Kidney (tissue), 14 donors: ENCODE measurements around the gene RAPGEF4. TPM values are rescaled to one million over a fixed set of nuclear protein-coding genes. Genes with fewer than 3 reads are reported as not detected.

Source experiments
- DNase-seq, 5 donors: peaks; one replicate each; pipeline ENCODE4 v3.0.0-alpha.2; 2013 to 2020
- FAIRE-seq: peaks from 2 replicates; lab custom pipeline; 2012; peaks lifted over from hg19 to GRCh38; lab: Jason Lieb, UNC
- H3K27ac ChIP-seq, 2 donors: one replicate each; pipeline ENCODE4 v1.7.0; 2013; ENCODE audit warnings: low read depth in 2 of 2, low read length in 2 of 2, inconsistent platforms in 1 of 2
- H3K27me3 ChIP-seq: one replicate; pipeline ENCODE4 v1.7.1; 2013; ENCODE audit warnings: low read length, inconsistent platforms; ENCODE audit not compliant: control insufficient read depth, insufficient read depth
- H3K36me3 ChIP-seq, 3 donors: one replicate each; pipeline versions ENCODE4 v1.7.0 to v1.7.1; 2013; ENCODE audit warnings: low read length in 3 of 3, control low read depth in 1 of 3, inconsistent platforms in 1 of 3; ENCODE audit not compliant: insufficient read depth in 3 of 3, control insufficient read depth in 2 of 3
- H3K4me1 ChIP-seq, 3 donors: one replicate each; pipeline versions ENCODE4 v1.7.0 to v1.7.1; 2013; ENCODE audit warnings: low read length in 3 of 3, inconsistent platforms in 1 of 3, low read depth in 1 of 3; ENCODE audit not compliant: control insufficient read depth in 2 of 3, insufficient read depth in 2 of 3
- H3K4me3 ChIP-seq, 3 donors: one replicate each; pipeline versions ENCODE4 v1.7.0 to v1.8.1; 2013; ENCODE audit warnings: low read length in 3 of 3, control low read depth in 1 of 3, inconsistent platforms in 1 of 3
- H3K9ac ChIP-seq, 3 donors: one replicate each; pipeline versions ENCODE4 v1.7.0 to v1.7.1; 2013; ENCODE audit warnings: low read length in 3 of 3, control low read depth in 1 of 3, inconsistent platforms in 1 of 3
- H3K9me3 ChIP-seq, 3 donors: one replicate each; pipeline versions ENCODE4 v1.7.0 to v1.7.1; 2013; ENCODE audit warnings: low read length in 3 of 3, control low read depth in 1 of 3, inconsistent platforms in 1 of 3; ENCODE audit not compliant: control insufficient read depth in 2 of 3, insufficient read depth in 1 of 3
- intact Hi-C: fragments of 100-400 bp; cut with DNase I; formaldehyde crosslinking; loops from one replicate; pipeline ENCODE4 v1.11.1; 2022
- polyA plus RNA-seq: library from polyadenylated mRNA; stranded (reverse); fragments of 350-450 nt; fragmentation: Illumina TruSeq; extraction: RNeasy Lipid Tissue Mini Kit (QIAGEN cat#74804); gene quantifications from one replicate; pipeline ENCODE4 v1.2.3, GENCODE V29; 2014; ENCODE audit warnings: low read depth, low replicate concordance; ENCODE audit not compliant: insufficient read depth
- total RNA-seq: library from RNA; stranded (reverse); fragmentation: NEBNext Ultra II Directional; extraction: Animal tissue kit (Norgen Biotek cat#: 25700); gene quantifications from one replicate; pipeline ENCODE4 v1.2.1, GENCODE V29; 2021
- TF ChIP-seq, protein P1 (sequence below): IDR thresholded peaks from 3 replicates; pipeline ENCODE4 v1.5.1; 2012; ENCODE audit warnings: mild to moderate bottlenecking, moderate library complexity, borderline replicate concordance; ENCODE audit not compliant: insufficient read depth; ENCODE audit errors: extremely low read depth
- donor health status: control.
- donor health status: control.
- donor health status: control.
- donor health status: control.
- donor health status: control.
- donor health status: DM: yes; HTN: yes; CAD: no.
- donor health status: Normal renal cell carcinoma (clear cell type).

RAPGEF4 gene
- total and polyA plus RNA-seq, 2 donors from 2014 or later: 3.8 to 13.6 TPM

DNA sequence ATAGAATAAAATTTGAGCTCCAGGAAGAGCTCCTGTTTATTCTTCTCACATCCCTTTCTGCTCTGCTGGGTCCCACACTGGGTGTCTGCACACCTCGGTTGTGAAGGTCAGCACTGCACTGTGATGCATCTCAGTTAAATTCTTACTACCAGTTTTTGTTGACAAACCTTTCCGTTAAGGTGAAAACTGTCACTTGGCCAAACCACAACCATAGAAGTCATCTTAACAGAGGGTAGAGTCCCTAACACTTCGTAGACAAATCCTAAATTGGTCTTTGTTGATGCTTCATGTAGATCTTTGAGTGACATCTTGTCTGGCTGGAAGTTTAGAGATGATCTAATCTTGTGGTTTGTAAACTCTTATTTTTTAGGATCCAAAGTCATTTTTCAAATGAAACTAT, 172.6 kb downstream of the RAPGEF4 start:
- TF ChIP-seq, protein P1, sequence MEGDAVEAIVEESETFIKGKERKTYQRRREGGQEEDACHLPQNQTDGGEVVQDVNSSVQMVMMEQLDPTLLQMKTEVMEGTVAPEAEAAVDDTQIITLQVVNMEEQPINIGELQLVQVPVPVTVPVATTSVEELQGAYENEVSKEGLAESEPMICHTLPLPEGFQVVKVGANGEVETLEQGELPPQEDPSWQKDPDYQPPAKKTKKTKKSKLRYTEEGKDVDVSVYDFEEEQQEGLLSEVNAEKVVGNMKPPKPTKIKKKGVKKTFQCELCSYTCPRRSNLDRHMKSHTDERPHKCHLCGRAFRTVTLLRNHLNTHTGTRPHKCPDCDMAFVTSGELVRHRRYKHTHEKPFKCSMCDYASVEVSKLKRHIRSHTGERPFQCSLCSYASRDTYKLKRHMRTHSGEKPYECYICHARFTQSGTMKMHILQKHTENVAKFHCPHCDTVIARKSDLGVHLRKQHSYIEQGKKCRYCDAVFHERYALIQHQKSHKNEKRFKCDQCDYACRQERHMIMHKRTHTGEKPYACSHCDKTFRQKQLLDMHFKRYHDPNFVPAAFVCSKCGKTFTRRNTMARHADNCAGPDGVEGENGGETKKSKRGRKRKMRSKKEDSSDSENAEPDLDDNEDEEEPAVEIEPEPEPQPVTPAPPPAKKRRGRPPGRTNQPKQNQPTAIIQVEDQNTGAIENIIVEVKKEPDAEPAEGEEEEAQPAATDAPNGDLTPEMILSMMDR: no peak
- H3K27ac ChIP-seq: no peak overlapping the region
- no peak overlapping the region for H3K4me3 ChIP-seq
- DNase-seq (no peak), FAIRE-seq (no peak)
- H3K9ac ChIP-seq: no peak overlapping the region
- H3K36me3 ChIP-seq: no peaks in the 10 kb centered on the region
- no peaks in the 10 kb centered on the region for H3K4me1 ChIP-seq
- H3K9me3 ChIP-seq: no peaks in the 10 kb centered on the region
- H3K27me3 ChIP-seq: no peaks in the 10 kb centered on the region
- intact Hi-C loops: no loop called here

DNA sequence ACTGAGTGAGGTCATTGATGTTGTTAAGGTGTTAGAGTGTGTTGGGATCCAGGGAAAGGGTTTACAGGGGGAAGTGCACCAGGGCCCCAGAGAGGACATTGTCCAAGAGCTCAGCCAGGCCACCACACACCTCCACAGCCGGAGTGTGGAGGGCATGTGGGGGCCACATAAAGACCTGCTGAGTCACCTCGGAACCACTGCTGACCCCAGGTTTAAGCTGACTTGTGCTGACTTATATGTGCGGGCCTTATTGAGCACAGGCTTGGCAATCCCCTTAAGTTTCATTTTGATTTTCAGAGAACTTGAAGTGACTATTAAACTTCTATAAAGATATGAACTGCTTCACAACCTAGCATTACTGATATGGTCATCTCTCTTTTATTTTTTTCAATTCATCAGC, 173.8 kb downstream of the RAPGEF4 start:
- DNase-seq (no peak), FAIRE-seq (no peak)
- TF ChIP-seq, protein P1: no peak
- Histone ChIP-seq H3K4me3 (no peak overlapping the region), H3K9me3 (no peaks in the 10 kb centered on the region), H3K27me3 (no peaks in the 10 kb centered on the region), H3K27ac (no peak overlapping the region), H3K9ac (no peak overlapping the region), H3K4me1 (no peaks in the 10 kb centered on the region), H3K36me3 (no peaks in the 10 kb centered on the region)
- intact Hi-C loops: no loop called here

DNA sequence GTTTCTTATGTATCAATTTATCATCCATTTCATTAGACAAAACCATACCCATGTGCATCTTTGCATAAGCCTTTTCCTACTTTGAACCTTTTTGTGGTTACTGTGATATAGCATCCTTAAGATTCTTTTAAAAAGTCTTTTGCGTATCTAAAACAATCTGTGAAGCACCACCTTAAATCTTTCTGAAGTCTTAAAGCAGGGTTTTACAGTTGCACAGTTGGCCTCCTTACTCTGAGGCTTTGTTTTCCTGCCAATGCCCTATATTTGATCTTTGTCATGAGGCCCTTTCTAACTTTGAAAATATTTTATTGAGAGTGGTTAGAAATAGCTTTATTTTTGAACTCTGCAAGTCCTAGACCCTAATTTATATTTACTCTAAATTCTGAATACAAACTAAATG, 176.6 kb downstream of the RAPGEF4 start:
- Histone ChIP-seq H3K9ac (no peak overlapping the region), H3K36me3 (no peaks in the 10 kb centered on the region), H3K27me3 (no peaks in the 10 kb centered on the region), H3K4me1 (no peaks in the 10 kb centered on the region), H3K27ac (no peak overlapping the region), H3K4me3 (no peak overlapping the region), H3K9me3 (no peaks in the 10 kb centered on the region)
- DNase-seq (peak in 1 of 5 donors; percentile 57), FAIRE-seq (no peak)
- TF ChIP-seq, protein P1: no peak
- intact Hi-C loops: no loop called here
